ENCODE data around the gene SEMA3D. TPM values are rescaled to one million over a fixed set of nuclear protein-coding genes. Genes with fewer than 3 reads are reported as not detected.
A peak's percentile ranks its signal among the peaks of the same experiment; 100 is the strongest.

SEMA3D gene
- total and polyA plus RNA-seq, 2 of the 4 experiments (the other 2 are of a cell fraction) = 2.9 to 13.6 TPM

DNA sequence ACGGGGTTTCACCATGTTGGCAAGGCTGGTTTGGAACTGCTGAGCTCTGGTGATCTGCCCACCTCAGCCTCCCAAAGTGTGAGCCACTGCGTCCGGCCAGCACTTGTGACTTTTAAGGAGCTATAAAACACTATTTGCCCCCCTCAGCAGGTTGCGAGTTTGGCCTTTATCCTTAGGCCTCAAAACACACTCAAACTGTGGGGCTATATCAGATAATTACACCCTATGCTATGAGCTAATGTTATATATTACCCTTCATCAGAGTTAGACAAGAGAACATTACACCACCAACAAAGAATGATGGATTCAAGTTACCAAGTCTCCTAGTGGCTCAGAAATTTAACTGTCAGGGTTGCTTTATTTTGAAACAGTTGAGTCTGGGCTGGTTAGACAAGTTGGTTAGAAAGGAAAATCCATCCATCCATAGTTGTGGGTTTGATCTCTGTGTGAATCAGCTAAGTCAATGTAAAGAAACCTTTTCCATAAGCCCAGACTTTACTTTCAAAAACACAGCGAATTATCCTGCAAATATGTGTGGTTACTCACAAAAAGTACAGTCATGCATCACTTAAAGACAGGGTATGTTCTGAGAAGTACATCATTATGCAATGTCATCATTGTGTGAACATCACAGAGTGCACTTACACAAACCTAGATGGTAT lies 115.8 kb downstream of the SEMA3D start:
- Histone ChIP-seq H3K18ac (ENCODE audit: low read depth, low read length) (no peak overlapping the region), H2BK15ac (ENCODE audit: low read depth, low read length) (no peak overlapping the region), H3K56ac (ENCODE audit: extremely low read depth, insufficient read depth, low read length) (no peak overlapping the region), H3K14ac (replicated peaks; ENCODE audit: low read depth, low read length) (no peak overlapping the region), H3K27me3 (ENCODE audit: control insufficient read depth, insufficient read depth, low read length) (no peaks in the 10 kb centered on the region), H2BK5ac (ENCODE audit: low read depth, low read length, poor library complexity, severe bottlenecking) (no peak overlapping the region), H2AFZ (replicated peaks; ENCODE audit: low read length, poor library complexity) (no peak overlapping the region), H4K5ac (ENCODE audit: low read depth, low read length) (no peak overlapping the region), H3K9me1 (ENCODE audit: insufficient read depth, low read length) (no peaks in the 10 kb centered on the region; the same call in 1 of the 2 replicates), H2AK5ac (ENCODE audit: low read depth, low read length) (no peak overlapping the region), H3K36me3 (ENCODE audit: control insufficient read depth, insufficient read depth, low read length) (no peaks in the 10 kb centered on the region), H3K4me3 (ENCODE audit: insufficient read depth, low read depth, low read length) (no peak overlapping the region), H2BK120ac (ENCODE audit: low read depth, low read length) (no peak overlapping the region), H3K9me3 (ENCODE audit: control insufficient read depth, insufficient read depth, low read length) (no peaks in the 10 kb centered on the region), H2AK9ac (replicated peaks; ENCODE audit: low read depth, low read length, poor library complexity) (no peak overlapping the region), H3K79me1 (ENCODE audit: low read depth in 1 of 2, low read length in 2 of 2) (no peaks in the 10 kb centered on the region), H4K91ac (ENCODE audit: insufficient read depth, low read depth, low read length) (no peak overlapping the region), H4K8ac (ENCODE audit: low read depth in 2 of 2, low read length in 2 of 2) (no peak overlapping the region), H3K4me2 (ENCODE audit: low read depth, low read length) (no peak overlapping the region), H3K23ac (ENCODE audit: low read depth, low read length) (no peak overlapping the region), H4K20me1 (ENCODE audit: insufficient read depth, low read length) (no peaks in the 10 kb centered on the region), H3K9ac (ENCODE audit: low read depth, low read length) (no peak overlapping the region), H2BK20ac (ENCODE audit: low read depth, low read length) (no peak overlapping the region), H3K4me1 (ENCODE audit: control insufficient read depth, insufficient read depth, low read length) (peaks cover 10% of the 10 kb centered on the region), H3K4ac (ENCODE audit: low read depth, low read length) (no peak overlapping the region), H3K27ac (ENCODE audit: insufficient read depth, low read length) (no peak overlapping the region)
- CTCF ChIA-PET = interaction anchor here (1.3 kb wide), 1 partner anchor 29 kb away, joined by 3 read pairs; no protein-coding TSS in a partner anchor
- BruUV-seq (replicated peaks) = no TSS peak
- in situ Hi-C loops (cut with MboI; ENCODE audit: low sequenced_read_pairs) (no loop called here), intact Hi-C loops (cut with micrococcal nuclease) (no loop called here), dilution Hi-C loops (cut with HindIII; ENCODE audit: low sequenced_read_pairs, unreplicated experiment) (no loop called here)
- POLR2A ChIA-PET (ENCODE audit: unreplicated experiment) = no interaction called here
- WGBS, 2 experiments (ENCODE audit: extremely low coverage in 2 of 2, insufficient read length in 1 of 2) = no CpG with 5 or more reads among the region's 5 CpGs
- DNase-seq = peak; percentile 74
- ATAC-seq (ENCODE audit: low read depth) = peak; percentile 44
- peak; percentile 47 for TF ChIP-seq NFE2L2 (IDR thresholded peaks at IDR 0.05; ENCODE audit: low read depth, low read length)
- TF ChIP-seq MAFK (IDR thresholded peaks at IDR 0.05; ENCODE audit: low read depth, low read length) = peak; percentile 66
- peak; percentile 61 for TF ChIP-seq CEBPB (IDR thresholded peaks at IDR 0.05; ENCODE audit: low read depth, low read length)
- no peak for TF ChIP-seq RAD21 (IDR thresholded peaks at IDR 0.05; ENCODE audit: low read length)
